ENCODE results near the gene AMDHD2.

The AMDHD2 gene

GRCh38 chr16:2489581-2489980, 30.6 kb upstream of the AMDHD2 start:
- Histone ChIP-seq H3K27ac (ENCODE audit: low read depth, low read length) (no peak overlapping the region), H3K9me3 (ENCODE audit: control insufficient read depth, insufficient read depth, low read length) (no peaks in the 10 kb centered on the region), H4K20me1 (ENCODE audit: control insufficient read depth, insufficient read depth, low read depth, low read length) (0 out of 2 replicates have a peak, but pooled peaks cover 6% of the 10 kb centered on the region), H3F3A (ENCODE audit: control insufficient read depth, insufficient read depth) (no peaks in the 10 kb centered on the region), H3K27me3 (ENCODE audit: control insufficient read depth, low read length) (no peaks in the 10 kb centered on the region), H3K4me3 (ENCODE audit: low read length) (no peak overlapping the region), H3K36me3 (ENCODE audit: control insufficient read depth, low read length) (peaks cover 13% of the 10 kb centered on the region), H3K4me1 (ENCODE audit: control insufficient read depth, low read length) (peaks cover 14% of the 10 kb centered on the region), H3K79me2 (ENCODE audit: control insufficient read depth, low read length) (peaks cover 51% of the 10 kb centered on the region), H3K9me2 (replicated peaks; ENCODE audit: control insufficient read depth, low read length) (no peaks in the 10 kb centered on the region), H3K4me2 (ENCODE audit: low read length) (no peak overlapping the region)
- no peak for TF ChIP-seq EZH2phosphoT487 (IDR thresholded peaks at IDR 0.05; ENCODE audit: borderline replicate concordance, low read length)
- no peak for TF ChIP-seq CTCF (IDR thresholded peaks at IDR 0.05; ENCODE audit: low read depth, low read length, poor library complexity, severe bottlenecking)

- no peak overlapping the region for H3K4me2 ChIP-seq (ENCODE audit: low read length)
These were observed 29.7 kb upstream of the AMDHD2 start for GRCh38 chr16:2490190-2491105.

GRCh38 chr16:2492292-2492691, 27.9 kb upstream of the AMDHD2 start:
- Histone ChIP-seq H4K20me1 (ENCODE audit: control insufficient read depth, insufficient read depth, low read depth, low read length) (0 out of 2 replicates have a peak, but pooled peaks cover 2% of the 10 kb centered on the region), H3K79me2 (ENCODE audit: control insufficient read depth, low read length) (peaks cover 28% of the 10 kb centered on the region), H3F3A (ENCODE audit: control insufficient read depth, insufficient read depth) (no peaks in the 10 kb centered on the region), H3K9me3 (ENCODE audit: control insufficient read depth, insufficient read depth, low read length) (no peaks in the 10 kb centered on the region), H3K27me3 (ENCODE audit: control insufficient read depth, low read length) (no peaks in the 10 kb centered on the region), H3K4me3 (ENCODE audit: low read length) (no peak overlapping the region), H3K36me3 (ENCODE audit: control insufficient read depth, low read length) (peaks cover 22% of the 10 kb centered on the region), H3K9me2 (replicated peaks; ENCODE audit: control insufficient read depth, low read length) (no peaks in the 10 kb centered on the region), H3K27ac (ENCODE audit: low read depth, low read length) (no peak overlapping the region), H3K4me2 (ENCODE audit: low read length) (no peak overlapping the region), H3K4me1 (ENCODE audit: control insufficient read depth, low read length) (peaks cover 5% of the 10 kb centered on the region)
- TF ChIP-seq EZH2phosphoT487 (IDR thresholded peaks at IDR 0.05; ENCODE audit: borderline replicate concordance, low read length) = no peak
- no peak for TF ChIP-seq CTCF (IDR thresholded peaks at IDR 0.05; ENCODE audit: low read depth, low read length, poor library complexity, severe bottlenecking)

More at GRCh38 chr16:2490190-2491105, 29.7 kb upstream of the AMDHD2 start:
- peaks cover 11% of the 10 kb centered on the region for H3K36me3 ChIP-seq (ENCODE audit: control insufficient read depth, low read length)
- peaks cover 47% of the 10 kb centered on the region for H3K79me2 ChIP-seq (ENCODE audit: control insufficient read depth, low read length)
- no peak overlapping the region for H3K27ac ChIP-seq (ENCODE audit: low read depth, low read length)
- H3K4me1 ChIP-seq (ENCODE audit: control insufficient read depth, low read length) = peaks cover 14% of the 10 kb centered on the region
- no peak overlapping the region for H3K4me3 ChIP-seq (ENCODE audit: low read length)
- no peaks in the 10 kb centered on the region for H3F3A ChIP-seq (ENCODE audit: control insufficient read depth, insufficient read depth)
- 0 out of 2 replicates have a peak, but pooled peaks cover 3% of the 10 kb centered on the region for H4K20me1 ChIP-seq (ENCODE audit: control insufficient read depth, insufficient read depth, low read depth, low read length)
- no peak for TF ChIP-seq CTCF (IDR thresholded peaks at IDR 0.05; ENCODE audit: low read depth, low read length, poor library complexity, severe bottlenecking)
- TF ChIP-seq EZH2phosphoT487 (IDR thresholded peaks at IDR 0.05; ENCODE audit: borderline replicate concordance, low read length) = no peak
- H3K9me2 ChIP-seq (replicated peaks; ENCODE audit: control insufficient read depth, low read length) = no peaks in the 10 kb centered on the region
- no peaks in the 10 kb centered on the region for H3K9me3 ChIP-seq (ENCODE audit: control insufficient read depth, insufficient read depth, low read length)
- H3K27me3 ChIP-seq (ENCODE audit: control insufficient read depth, low read length) = no peaks in the 10 kb centered on the region

Measured in DOHH2 (cell line).